Hepatocyte (in vitro differentiated cells): ENCODE results near the gene NUAK1.

Experiments
- CTCF ChIP-seq: fragments of 200-600 bp; sonication (generic); IDR thresholded peaks from 2 replicates; pipeline ENCODE4 v1.5.1; 2016; ENCODE audit warnings: antibody characterized with exemption, mild to moderate bottlenecking; ENCODE audit not compliant: poor library complexity
- EZH2 ChIP-seq: fragments of 200-600 bp; sonication (generic); IDR thresholded peaks from 2 replicates; pipeline ENCODE4 v1.6.1; 2016; ENCODE audit warnings: antibody characterized with exemption, mild to moderate bottlenecking, borderline replicate concordance
- EZH2phosphoT487 ChIP-seq: fragments of 200-600 bp; sonication (generic); IDR thresholded peaks from one replicate; pipeline ENCODE4 v1.6.1; 2018; ENCODE audit warnings: antibody characterized with exemption, mild to moderate bottlenecking, low read depth, moderate library complexity; ENCODE audit not compliant: unreplicated experiment, severe bottlenecking

DNA sequence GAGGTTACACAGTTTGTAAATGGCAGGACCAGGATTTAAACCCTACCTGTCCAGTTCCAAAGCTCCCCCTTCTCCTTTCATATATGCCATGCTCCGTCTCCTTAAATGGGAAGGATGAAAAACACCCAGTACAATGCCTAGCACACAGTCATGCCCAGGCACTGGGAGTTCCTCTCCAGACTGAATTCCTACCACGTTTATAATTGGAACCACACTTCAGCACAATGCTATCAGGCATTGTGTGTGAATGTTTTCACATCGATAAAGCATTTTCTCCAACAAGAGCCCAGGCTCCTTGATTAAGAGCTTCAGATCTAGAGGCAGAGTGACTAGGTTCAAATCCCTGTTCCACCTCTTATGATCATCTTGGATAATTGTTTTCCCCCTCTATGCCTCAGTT, 2.7 kb upstream of the NUAK1 start:
- no peak for TF ChIP-seq EZH2
- TF ChIP-seq CTCF, result no peak
- no peak for TF ChIP-seq EZH2phosphoT487
